HG02870 (cell line): Measurements from ENCODE around the gene NUAK1.
"Not testable (repeated sequence)": the region's sequence is repeated elsewhere in the genome, so short reads cannot be mapped to it uniquely, and the experiment has no call there.

Source experiments
- ATAC-seq: cut with Tn5 transposase; IDR thresholded peaks from one replicate; pipeline ENCODE4 v1.9.1; 2021; ENCODE audit warnings: mild to moderate bottlenecking, moderate library complexity; ENCODE audit not compliant: unreplicated experiment

NUAK1 gene

DNA sequence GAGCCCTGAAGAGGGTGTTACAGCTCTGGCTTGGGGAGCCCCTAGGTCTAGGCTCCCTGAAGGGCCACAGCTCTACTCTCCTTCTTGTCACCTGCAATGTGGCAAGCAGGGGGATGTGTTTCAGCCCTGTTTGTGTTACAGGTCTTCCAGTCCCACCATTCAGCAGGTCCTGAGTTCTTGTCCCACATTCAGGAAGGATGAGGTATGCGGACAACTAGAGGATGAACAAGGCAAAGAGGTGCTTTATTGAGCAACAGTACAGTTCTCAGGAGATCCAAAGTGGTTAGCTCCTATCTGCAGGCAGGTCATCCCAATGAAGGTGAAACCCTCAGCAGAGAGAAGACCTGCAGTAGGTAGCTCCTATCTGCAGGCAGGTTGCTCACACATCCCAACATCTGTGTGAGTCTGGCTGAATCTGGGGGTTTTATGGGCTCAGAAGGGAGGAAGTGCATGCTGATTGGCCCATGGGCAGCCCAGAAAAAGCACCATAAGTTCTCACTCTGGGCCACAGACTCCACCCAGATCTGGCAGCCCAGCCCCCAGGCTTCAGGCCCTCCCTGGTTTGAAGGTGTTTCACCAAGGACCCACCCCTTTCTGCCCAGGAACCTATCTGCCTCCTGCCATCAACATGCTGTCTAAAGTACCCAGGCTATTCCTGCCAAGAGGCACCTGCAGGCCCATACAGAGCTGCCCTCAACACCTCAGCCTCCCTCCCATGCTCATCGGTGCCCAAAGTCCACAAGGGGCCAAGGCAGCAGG lies 98.9 kb downstream of the NUAK1 start:
- ATAC-seq, result no peak

DNA sequence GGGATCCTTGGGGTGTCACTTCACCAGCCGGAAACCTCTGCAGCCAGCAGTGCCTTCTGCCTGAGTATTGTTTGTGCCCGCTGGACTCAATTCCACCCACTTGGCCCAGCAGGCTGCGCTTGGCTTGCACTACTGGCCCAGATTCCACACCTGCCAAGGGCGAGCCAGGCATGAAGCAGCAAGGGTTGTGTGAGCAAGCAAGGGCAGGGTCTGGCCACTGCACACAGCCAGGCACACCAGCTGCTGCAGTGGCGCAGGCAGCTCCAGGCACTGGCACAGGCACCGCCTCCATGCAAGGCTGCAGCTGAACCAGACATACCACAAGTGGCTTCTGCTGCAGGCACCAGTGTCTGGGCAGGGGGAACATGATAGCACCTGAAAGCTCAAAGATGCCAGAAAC lies 99.5 kb downstream of the NUAK1 start:
- ATAC-seq, result no peak

DNA sequence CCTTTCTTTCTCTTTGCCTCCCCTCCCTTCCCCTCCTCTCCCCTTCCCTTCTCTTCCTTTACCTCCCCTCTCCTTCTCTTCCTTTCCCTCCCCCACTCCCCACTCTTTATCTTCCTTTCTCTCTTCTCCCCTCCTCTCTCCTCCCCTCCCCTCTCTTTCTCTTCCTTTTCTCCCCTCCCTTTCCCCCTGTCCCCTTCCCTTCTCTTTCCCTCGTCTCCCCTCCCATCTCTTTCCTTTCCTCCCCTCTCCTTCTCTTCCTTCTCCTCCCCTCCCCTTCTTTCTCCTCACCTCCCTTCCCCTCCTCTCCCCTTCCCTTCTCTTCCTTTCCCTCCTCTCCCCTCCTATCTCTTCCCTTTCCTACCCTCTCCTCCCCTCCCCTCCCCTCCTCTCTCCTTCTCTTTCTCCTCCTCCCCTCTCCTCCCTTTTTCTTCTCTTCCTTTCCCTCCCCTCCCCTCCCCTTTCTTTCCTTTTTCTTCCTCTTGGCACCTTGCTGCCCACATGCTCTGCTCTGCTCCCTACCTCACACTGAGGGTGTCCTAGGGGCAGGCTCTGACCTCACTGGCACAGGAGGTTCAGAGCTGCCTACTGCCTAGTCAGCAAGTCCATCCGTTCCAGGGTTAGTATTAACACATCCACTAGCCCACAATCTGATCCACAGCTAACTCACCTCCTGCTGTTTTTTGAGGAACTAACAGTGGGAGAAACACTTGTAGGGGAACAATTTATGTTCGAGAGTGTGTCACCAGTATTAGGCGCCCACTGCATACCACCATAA lies 101.0 kb downstream of the NUAK1 start:
- no peak for ATAC-seq

DNA sequence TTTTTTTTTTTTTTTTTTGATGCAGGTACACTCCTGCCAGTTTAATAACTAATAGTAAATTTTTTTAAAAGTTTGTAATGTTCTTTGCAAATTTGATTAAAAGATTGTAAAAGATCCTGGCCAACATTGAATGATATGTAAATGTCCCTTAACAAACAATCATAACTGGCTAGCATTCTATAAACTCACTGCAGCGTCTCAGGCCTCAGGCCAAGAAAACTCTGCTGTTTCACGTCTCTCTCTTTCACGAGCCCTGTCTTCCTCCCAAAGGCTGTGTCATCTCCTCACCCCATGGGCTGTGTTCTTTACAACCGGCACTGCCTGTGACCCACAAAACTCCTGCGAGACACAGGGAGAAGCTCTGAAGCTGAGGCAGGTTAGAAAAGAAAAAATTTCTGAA lies 103.3 kb downstream of the NUAK1 start:
- no peak for ATAC-seq

DNA sequence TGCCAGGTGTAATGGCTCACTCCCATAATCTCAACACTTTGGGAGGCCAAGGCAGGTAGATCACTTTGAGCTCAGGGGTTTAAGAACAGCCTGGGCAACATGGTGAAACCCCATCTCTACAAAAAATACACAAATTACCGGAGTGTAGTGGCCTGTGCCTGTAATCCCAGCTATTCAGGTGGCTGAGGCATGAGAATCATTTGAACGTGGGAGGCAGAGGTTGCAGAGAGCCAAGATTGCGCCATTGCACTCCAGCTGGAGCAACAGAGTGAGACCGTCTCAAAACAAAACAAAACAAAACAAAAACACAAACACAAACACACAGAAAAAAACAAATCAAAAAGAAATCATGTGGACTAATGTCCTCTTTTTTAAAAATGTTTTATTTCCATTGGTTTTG lies 104.4 kb downstream of the NUAK1 start:
- no peak for ATAC-seq

DNA sequence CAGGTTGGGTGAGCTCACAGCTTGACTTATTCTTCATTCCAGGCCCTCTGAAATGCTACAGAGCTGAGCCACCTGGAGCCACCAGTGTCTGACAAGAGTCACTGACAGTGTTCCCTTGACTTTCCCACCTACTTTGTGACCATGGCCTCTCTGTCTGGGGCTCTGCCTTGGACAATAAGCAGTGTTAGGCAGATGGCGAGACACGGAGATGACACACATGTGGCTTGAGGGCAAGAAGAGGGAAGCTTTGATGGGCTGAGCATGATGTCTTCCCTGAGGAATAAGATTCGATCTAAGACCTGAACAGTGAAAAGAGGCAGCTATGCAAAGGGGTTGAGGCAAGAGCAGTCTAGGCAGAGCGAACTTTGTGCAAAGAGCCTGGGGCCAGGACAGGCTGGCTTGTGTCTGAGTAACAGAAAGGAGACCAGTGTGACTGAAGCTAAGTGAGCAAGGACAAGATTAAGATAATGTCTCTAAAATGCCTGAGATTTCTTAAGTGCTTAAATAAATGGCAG lies 105.5 kb downstream of the NUAK1 start:
- no peak for ATAC-seq

DNA sequence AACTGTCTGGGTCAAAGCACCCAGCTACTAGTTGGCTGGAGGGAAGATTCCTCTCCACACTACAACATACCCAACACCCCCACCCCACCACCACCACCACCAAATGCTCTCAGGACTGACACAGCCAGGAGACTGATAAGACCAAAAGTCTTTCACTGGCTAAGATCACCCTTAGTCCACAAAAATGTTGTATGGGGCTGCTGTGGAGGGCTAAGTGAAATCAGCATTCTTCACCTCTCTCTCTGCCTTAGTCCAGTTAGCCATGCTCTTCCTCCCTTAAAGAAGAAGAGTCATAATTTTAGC lies 106.2 kb downstream of the NUAK1 start:
- ATAC-seq, result no peak

DNA sequence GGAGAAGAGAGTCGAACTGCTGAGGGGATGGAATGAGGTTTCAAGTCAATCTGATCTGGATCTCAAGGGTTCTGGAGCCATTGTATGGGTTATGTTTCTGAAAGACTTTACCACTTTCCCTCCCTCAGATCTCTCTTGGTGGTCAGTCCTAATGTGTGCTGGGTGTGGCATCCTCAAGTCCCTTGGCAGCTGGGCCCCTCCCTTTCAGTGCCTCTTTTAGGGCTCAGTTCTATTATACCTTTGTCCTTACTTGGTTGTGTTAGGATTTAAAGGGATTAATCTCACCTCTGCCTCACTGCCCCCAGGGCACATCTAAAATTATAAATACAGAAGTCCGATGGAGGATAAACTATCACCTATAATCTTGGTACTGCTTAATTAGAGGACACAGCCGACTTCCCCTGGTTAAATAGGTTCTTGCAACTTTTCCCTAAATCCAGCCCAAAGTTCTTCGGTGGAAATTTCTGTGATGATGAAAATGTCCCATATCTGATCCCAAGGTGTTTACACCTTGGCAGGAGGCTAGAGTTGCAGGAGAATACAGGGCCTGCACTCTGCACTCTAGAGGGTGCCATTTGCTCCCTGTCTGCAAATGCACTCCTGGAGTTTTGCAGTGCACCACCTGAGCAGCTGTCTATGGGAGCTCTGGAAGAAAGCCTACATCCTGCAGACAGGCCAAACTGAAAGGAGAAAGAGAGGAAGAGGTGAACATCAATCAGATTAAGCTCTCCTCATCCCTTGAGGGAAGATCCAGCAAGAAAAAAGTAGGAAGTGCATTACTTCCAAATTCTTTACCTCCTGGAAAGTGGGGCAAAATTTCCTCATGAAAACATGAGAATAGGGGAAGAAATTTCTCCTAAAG lies 106.8 kb downstream of the NUAK1 start:
- no peak for ATAC-seq

DNA sequence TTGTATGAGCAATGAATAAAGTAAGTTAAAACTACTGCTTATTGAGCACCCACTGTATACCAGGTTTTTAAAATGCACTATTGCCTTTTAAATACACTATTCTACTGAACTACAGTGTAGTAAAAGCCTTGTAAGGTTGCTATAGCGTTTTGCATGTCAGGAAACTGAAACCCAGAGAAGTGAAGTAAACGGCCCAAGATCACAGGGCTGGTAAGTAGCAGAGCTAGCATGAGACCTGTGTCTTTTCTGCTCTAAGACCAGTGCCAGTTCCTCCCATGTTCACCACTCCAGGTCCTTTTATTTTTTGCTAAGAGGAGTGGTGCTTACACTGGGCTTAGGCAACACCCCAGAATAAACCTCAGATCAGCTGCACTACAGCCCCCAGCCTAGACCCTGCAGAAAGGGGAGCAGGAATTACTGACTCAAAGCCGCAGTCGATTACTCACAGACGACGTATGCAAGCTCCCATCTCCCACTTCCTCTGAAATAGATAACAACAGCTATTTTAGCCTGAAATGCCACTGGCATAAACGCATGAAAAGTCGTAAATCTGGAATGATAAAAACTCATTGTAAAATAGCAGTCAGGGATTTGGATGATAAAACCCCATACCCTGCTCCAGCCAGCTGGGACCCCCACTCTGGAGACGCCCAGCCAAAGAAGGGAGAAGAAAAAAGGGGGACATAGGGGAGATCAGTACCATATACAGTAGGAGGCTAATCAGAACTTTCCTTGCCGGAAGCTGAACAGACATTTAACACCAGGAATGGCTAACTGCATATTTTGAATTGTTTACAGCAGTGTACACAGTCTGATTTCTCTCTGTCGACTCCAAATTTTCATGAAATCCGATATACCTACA lies 108.3 kb downstream of the NUAK1 start:
- no peak for ATAC-seq

DNA sequence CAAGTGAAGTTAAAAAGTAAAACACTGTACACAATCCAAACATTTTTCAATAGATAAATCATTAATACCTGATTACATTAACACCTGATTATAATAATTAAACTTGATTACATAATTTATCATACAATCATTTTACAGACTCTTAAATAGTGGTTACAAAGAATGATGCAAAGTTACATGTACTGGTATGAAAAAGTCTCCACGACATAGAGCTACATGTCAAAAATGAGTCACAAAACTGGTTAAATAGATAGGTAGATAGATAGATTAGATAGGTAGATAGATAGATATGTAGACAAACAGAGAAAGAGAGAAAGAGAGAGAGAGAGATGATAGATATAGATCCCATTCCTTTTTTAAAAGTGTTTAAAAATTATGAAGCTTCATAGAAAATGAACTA lies 109.2 kb downstream of the NUAK1 start:
- no peak for ATAC-seq

DNA sequence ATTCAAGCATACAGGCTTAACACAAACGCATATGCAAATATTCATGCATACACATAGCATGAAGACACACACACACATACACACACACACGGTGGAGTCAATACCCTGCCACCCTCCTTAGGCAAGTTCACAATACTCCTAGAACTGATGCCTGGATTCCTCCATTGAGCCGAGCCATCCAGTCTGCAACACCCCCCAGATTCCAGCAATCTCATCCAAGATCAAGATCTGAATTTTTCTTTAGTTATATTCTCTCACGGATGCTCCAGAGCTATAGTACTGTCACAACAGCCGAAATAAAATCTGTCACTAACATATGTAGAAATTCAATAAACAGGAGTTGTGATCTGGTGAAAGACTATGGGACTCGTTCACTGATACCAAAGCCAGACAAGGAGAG lies 110.8 kb downstream of the NUAK1 start:
- no peak for ATAC-seq

DNA sequence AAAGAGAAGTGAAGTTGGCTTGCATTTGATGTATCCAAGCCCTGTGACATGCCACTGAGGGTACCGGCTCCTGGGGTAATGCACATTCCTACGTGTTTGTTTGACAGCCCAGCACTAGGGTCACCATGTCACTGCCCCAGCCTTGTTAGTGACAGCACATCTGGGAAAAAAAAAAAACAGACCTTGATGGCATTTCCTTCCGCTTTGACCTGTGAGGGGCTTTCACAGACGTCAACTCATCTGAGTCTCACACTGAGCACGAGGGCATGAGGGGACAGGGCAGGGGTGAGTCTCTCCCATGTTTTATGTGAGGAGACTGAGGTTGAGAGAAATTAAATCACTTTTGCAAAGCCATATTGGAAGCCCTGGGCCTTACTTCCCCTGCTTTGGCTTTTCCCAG lies 111.5 kb downstream of the NUAK1 start:
- no peak for ATAC-seq

DNA sequence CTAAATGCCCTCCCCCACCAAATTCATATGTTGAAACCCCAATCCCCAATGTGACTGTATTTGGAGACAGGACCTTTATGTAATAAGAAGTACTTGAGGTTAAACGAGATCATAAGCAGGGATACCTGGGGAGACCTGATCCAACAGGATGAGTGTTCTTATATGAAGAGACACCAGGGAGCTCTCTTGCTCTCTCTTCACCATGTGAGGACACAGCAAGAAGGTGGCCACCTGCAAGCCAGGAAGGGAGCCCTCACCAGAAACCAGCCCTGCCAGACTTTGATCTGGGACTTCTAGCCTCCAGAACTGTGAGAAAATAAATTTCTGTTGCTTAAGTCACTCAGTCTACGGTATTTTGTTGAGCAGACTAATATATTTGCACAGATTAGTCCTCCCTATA lies 113.6 kb downstream of the NUAK1 start:
- no peak for ATAC-seq

DNA sequence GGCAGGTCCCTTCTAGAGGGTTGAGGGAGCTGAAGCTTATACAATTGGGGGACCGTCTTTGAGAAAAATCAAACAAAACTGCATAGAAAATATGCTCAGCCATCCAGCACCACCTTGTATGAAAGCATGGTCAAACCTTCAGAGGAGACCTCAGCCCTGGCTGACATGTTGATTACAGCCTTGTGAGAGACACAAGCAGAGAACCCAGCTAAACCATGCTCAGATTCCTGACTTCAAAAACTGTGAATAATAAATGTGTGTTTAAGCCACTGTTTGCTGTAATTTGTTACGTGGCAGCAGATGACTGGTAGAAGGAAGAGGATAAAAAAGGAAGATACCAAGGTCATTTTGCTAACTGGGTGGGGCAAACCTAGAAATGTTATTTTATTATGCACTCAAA lies 115.7 kb downstream of the NUAK1 start:
- no peak for ATAC-seq

DNA sequence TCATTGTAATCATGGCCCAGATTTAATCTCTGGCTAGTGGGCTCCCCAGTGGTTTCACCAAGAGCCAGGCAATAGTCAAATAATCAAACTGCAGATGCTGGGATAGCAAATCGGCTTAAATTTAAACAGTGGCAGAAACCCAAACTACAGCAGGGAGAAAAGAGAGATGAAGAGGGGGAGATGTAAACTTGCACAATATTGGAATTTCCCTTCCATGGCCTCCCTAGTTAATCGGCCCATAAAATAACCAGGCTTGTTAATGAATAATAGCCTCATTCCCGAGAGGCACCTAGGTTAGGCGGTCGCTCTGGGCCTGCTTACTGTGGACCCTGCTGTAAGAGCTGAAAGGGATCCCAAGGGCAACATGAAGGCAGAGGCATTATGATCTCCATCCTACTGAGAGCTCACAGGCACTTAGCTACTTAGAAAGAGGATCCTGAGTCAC lies 116.2 kb downstream of the NUAK1 start:
- no peak for ATAC-seq

DNA sequence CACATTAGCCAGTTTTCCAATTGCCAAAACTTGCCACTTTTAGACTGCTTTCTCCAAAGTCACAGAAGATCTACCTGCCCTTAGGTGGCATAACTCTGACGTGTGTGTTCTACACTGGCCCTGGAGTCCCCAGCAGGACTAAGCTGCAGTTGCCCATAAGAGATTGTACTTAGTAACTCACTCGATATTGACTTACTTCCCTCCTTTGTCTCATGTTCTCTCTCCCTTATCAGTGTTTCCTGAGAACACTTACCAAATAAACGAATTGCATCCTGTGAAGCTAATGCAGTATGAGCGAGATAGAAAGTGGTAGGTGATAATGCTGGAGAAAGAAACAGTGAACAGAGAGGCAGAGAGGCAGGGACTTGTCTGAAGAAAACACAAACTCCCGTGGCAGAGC lies 117.2 kb downstream of the NUAK1 start:
- ATAC-seq, result no peak

DNA sequence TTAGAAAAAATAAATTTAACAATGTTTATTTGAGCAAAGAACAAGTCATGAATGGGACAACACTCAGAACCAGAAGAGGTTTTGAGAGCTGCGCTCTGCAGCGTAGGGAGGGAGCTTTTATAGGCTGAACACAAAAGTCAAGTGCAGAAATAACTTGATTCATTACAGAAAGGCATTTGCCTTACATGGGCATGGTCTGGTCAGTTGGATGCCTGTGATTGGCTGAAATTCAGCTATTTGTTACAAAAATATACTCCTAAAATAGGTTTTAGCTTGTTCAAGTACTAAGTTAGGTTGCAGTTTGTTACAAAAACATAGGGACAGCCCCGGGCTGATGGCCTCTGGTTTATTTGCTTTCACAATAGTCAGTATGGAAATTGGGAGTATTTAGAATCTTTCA lies 118.0 kb downstream of the NUAK1 start:
- no peak for ATAC-seq

DNA sequence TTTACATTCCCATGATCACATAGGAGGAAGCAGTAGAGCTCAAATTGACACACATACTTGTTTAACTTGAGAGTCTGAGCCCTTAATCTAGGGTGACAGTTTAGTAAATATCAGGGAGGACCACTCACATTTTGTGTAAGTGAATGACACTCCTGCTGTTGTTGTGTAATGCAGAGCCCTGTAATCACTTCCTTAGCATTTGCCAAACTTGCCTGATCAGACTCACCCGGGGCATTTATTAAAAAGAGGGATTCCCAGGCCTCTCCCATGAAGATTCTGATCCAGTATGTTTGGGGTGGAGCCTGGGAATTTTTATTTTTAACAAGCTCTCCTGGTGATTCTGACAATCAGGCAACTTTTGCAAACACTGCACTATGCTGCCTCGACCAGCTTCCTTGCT lies 119.6 kb downstream of the NUAK1 start:
- no peak for ATAC-seq

DNA sequence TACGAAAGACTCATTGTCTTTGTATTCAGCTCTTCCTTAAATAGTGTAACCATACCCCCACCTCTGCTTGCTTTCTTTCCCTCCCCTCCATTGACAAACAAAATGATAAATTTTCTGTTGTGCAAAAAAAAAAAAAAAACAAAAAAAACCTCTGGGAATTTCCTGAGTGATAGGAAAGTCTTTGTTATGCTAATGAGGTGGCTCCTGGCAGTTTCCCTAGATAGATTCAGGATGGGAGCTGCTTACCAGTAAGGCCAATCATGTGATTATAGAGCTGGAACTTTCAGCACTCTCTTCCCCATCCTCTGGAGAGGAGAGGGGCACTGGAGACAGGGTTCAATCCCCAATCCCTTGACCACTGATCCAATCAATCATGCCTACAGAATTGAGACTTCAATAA lies 120.5 kb downstream of the NUAK1 start:
- no peak for ATAC-seq

DNA sequence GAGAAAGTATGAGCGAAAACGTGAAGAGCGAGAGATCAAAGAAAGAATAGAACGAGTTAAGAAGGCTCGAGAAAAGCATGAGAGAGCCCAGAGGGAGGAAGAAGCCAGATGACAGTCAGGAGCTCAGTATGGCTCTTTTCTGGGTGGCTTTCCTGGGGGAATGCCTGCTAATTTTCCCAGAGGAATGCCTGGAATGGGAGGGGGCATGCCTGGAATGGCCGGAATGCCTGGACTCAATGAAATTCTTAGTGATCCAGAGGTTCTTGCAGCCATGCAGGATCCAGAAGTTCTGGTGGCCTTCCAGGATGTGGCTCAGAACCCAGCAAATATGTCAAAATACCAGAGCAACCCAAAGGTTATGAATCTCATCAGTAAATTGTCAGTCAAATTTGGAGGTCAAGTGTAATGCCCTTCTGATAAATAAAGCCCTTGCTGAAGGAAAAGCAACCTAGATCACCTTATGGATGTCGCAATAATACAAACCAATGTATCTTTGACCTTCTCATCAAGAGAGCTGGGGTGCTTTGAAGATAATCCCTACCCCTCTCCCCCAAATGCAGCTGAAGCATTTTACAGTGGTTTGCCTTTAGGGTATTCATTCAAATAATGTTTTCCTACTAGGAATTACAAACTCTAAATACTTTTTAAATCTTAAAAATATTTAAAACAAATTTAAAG lies 122.0 kb downstream of the NUAK1 start:
- ATAC-seq, result not testable (repeated sequence)
